GM11168 (cell line): ENCODE data around the gene RAG2.

Experiments
- in situ Hi-C: fragments of 300-500 bp; cut with MboI; formaldehyde crosslinking; loops from one replicate; pipeline ENCODE4 v1.12.0; 2022; ENCODE audit warnings: low sequenced_read_pairs; ENCODE audit not compliant: unreplicated experiment

RAG2 gene

DNA sequence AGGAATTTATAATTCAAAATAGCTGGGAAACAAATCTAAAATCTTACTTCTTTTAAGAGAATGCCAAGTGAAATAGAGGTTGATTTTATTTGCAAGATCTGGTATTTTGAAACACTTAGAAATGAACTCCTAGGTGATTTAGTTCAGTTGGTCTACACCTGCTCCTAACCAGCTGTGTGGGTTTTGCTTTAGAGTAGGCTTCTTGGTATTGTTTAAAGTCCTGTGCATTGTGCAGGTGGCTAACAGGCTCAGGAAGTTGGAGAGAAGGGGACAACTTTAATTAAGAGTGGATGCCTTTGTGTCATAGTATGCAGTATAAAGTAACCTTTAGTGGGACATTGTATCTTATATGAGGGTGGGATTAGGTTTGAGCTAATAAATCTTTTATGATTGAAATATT lies 4.1 kb upstream of the RAG2 start:
- in situ Hi-C loops, result no loop called here

DNA sequence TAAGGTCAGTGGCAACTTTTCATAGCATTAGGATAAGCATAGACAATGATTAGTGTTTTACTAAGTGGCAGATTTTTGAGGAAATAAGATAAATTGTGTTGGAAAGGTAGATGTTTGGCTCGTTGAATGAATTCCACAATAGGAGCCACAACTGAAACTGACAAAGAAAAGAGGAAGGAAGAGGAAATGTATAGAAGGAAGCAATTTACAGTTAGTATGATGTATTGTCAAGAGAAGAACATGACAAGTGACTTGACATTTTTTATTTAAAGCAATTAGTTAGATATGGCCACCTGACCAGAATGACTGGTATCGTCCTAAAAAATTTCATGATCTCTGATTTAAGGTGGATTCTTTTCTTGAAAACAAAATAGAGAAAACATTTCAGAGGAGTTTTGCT lies 3.1 kb upstream of the RAG2 start:
- in situ Hi-C loops, result no loop called here

DNA sequence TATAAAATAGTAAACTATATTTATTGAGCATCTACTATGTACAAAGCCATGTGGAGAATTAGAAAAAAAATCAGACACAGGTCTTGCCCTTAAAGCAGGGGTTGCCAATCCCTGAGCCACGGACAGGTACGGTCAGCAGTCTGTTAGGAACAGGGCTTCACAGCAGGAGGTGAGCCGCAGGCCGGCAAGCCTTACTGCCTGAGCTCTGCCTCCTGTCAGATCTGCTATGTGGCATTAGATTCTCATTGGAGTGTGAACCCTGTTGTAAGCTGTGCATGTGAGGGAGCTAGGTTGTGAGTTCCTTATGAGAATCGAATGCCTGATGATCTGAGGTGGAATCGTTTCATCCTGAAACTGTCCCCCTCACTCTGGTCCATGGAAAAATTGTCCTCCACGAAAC lies 2.1 kb upstream of the RAG2 start:
- in situ Hi-C loops, result no loop called here

DNA sequence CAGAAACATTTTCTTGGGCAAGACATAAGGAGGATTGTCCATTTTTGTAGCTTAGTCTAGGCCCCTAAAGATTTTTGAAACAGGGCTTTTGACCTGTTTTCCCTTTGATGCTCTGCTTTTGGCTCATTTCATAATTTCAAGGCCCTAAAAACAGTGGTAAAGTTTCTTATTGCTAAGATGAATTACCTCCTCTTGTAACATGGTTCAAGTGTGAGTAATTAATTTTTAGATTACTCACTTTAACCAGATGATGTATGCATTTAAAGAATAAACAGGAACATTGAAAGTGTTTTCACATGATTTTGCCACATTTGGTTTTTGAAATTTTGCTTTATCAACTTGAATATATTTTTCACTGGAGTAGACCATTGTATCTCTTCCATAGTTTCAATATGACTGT lies 1.2 kb downstream of the RAG2 start:
- in situ Hi-C loops, result no loop called here

DNA sequence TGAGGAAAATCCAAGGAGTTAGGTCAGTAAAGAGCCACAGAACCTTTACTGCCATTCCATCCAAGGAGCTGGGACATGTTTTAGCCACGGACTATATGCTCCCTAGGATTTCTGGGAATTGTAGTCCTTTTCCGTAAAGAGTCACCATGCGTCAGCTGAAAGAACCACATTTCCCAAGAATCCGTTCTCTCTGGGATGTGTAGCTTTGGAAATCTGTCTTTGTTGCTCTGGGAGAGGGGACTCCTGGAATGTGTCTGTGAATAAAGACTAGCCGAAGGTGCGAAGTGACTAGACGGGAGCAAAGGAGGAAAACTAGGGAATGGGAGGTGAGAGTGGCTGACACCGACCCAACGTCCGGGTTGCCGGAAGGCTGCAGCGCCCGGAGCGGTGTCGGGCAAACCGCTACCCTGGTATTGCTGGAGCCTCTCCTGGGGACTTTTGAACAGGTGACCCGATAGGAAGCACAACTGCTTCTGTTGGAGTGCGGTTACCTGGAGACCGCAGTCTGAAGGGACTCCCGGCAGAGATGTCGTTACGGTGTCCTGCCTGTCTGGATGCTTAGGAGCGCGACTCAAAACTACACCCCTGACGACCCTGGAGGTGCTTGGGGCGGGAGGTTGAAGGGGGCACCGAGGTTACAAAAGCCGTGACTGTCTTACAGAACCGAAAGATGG lies 3.6 kb downstream of the RAG2 start, which contains the start of gene IFTAP:
IFTAP (plus strand) TSS at position 187 of the 674 bp plus-strand sequence. CDS start 15,602 bp downstream, outside the sequence.
- in situ Hi-C loops, result no loop called here

DNA sequence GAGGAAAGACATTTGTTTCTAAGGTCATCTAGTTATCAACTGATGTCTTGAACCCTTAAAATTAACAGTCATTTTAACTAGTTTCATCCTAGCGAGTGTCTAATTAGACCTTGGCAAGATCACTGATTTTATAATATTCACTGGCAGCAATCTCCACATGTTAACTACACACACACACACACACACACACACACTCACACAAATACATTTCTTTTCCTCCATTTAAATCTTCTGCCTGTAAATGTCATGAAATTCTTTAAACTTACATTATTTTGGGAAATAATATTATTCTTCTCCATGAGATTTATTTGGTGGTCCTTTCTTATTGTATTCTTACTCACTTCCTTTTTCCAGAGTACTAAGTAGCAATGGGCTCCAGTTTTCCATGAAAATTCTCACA lies 6.6 kb downstream of the RAG2 start:
- in situ Hi-C loops, result no loop called here

DNA sequence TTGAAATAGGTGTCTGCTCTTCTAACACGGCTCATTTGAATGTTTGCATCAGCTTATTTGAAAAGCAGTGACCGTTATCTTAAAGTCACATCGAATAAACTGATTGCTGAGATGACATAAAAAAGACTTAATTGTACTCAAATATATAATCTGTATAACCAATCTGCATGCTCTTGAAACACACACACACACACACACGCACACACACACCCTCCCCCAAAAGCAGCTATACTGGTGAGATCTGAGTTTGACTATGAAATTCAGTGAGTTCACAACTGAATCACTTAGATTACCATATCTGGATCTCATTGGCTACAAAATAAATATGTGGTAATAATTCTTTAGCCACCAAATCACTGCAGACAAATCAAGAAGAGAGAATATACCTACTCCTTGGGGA lies 7.5 kb downstream of the RAG2 start:
- in situ Hi-C loops, result no loop called here

DNA sequence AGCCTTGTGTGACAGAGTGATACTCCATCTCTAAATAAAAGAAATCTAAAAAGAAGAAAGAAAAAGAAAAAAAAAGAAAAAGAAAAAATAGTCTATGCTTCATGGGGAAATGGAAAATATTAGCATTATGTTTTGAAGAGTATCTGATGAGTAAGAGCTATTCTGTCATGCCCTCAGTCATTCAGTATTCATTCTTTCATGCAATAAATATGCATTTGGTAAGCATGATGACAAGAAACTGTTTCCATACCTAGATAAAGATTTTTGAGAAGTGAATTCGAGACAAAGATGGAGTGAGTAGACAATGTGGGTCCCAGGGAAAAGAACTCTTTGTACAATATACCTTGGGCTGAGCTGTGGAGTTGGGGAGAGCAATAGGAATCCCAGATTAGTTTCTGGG lies 9.9 kb downstream of the RAG2 start:
- in situ Hi-C loops, result no loop called here

DNA sequence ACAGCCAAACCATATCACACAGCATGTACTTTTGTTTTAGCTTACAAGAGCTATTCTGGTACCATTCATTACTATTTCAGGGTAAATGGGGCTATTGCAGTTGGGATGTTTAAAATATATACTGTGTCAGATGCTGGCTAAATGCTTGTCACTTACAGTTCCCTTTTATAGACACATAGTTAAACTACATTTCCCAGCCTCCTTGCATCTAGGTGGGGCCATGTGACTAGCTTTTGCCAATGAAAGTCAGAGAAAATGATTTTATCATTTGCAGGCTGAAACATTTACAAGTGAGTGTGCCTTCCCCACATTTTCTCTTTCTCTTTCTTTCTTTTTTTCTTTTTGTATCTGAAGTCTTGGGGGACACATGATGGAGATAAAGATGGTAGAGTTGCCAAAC lies 11.5 kb downstream of the RAG2 start:
- in situ Hi-C loops, result no loop called here

DNA sequence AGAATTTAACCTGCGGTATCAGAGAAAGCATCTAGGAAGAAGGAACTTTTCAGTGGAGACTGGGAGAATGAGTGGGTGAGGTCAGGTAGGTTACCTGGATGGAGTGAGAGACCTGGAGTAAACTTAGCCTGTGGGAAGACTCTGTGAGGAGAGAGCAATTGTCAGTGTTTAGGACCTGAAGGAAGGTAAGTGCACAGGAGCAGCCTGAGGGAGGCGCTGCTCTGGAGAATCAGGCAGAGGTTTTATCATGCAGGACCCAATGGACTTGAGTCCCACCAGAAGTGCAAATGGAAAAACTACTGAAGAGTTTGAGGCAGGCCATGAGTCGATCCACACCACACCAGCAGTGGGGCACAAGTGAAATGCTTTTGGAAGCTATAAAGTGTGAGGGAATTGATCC lies 14.4 kb downstream of the RAG2 start:
- in situ Hi-C loops, result no loop called here

DNA sequence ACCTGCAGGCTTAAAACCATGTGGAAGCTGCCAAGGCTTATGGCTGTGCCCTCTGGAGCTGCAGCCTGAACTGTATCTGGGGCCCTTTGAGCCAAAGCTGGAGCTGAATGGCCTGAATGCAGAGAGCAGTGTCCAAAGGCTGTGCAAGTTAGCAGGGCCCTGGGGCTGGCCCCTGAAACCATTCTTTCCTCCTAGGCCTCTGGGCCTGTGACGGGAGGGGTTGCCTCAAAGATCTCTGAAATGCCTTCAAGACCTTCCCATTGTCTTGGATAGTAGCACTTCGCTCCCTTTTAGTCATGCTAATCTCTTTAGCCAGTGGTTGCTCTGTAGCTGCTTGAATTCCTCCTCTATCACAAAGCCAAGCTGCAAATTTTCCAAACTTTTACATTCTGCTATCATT lies 16.5 kb downstream of the RAG2 start:
- in situ Hi-C loops, result no loop called here

DNA sequence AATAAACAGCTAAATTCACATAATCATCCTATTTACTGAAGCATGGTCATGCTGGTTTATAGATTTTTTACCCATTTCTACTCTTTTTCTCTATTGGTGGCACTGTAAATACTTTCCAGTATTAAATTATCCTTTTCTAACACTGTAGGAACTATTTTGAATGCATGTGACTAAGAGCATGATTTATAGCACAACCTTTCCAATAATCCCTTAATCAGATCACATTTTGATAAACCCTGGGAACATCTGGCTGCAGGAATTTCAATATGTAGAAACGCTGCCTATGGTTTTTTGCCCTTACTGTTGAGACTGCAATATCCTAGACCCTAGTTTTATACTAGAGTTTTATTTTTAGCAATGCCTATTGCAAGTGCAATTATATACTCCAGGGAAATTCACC lies 19.6 kb downstream of the RAG2 start:
- in situ Hi-C loops, result no loop called here

DNA sequence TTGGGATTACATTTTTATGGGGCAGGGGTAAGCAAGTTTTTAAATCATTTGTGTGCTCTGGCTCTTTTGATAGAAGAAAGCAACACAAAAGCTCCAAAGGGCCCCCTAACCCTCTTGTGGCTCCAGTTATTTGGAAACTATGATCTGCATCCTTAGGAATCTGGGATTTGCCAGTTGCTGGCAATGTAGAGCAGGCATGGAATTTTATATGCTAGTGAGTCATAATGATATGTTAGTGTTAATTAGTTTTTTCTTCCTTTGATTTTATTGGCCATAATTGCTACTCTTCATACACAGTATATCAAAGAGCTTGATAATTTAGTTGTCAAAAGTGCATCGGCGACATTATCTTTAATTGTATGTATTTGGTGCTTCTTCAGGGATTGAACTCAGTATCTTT lies 20.2 kb downstream of the RAG2 start:
- in situ Hi-C loops, result no loop called here

DNA sequence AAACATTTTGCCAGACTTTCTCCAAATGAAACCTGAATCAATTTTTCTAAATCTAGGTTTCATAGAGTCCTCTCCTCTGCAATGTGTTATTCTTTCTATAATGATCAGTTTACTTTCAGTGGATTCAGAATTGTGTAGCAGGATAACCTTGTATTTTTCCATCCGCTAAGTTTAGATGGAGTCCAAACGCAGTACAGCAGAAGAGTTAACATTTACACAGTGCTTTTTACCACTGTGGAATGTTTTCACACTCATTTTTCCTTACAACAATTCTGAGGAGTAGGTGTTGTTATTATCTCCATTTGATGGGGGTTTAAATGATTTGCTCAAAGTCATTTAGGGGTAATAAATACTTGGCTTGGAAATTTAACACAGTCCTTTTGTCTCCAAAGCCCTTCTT lies 20.7 kb downstream of the RAG2 start:
- in situ Hi-C loops, result no loop called here

DNA sequence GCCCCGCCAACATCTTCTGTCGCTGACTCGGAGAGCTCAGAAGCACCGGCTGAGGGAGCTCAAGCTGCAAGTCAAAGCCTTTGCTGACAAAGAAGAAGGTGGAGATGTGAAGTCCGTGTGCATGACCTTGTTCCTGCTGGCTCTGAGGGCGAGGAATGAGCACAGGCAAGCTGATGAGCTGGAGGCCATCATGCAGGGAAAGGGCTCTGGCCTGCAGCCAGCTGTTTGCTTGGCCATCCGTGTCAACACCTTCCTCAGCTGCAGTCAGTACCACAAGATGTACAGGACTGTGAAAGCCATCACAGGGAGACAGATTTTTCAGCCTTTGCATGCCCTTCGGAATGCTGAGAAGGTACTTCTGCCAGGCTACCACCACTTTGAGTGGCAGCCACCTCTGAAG lies 23.6 kb downstream of the RAG2 start:
- in situ Hi-C loops, result no loop called here

DNA sequence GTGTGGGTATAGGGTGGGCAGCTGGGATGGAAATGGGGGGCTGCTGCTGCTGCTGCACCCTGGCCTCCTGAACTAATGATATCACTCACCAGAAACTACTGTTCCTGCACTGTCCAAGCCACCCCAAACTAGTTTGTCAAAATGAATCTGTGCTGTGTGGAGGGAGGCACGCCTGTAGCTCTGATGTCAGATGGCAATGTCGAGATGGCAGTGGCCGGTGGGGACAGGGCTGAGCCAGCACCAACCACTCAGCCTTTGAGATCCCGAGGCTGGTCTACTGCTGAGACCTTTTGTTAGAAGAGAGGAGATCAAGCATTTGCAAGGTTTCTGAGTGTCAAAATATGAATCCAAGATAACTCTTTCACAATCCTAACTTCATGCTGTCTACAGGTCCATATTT lies 28.9 kb downstream of the RAG2 start:
- in situ Hi-C loops, result loop anchor here (10.0 kb wide), 1 partner anchor 176 kb away; no protein-coding TSS in a partner anchor

DNA sequence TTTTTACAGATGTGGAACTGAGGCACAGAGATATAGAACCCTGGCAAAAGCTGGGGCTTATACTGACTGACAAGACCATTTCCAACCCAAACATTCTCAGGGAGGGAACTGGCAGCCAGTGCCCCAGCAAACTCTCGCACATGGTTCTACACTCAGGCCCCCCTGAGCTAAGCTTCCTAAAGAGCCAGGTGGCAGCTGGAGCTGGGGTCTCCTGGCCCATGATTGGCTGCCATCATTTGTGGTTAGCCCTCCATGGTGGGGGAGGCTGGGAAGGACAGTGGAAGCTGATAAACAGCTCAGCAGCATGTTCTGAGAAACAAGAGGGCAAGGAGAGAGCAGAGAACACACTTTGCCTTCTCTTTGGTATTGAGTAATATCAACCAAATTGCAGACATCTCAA lies 30.3 kb downstream of the RAG2 start, which contains the start of gene RAG1:
RAG1 (plus strand) TSS at position 314 of the 400 bp plus-strand sequence. CDS start 5,298 bp downstream, outside the sequence.
- in situ Hi-C loops, result loop anchor here (10.0 kb wide), 1 partner anchor 177 kb away; no protein-coding TSS in a partner anchor

DNA sequence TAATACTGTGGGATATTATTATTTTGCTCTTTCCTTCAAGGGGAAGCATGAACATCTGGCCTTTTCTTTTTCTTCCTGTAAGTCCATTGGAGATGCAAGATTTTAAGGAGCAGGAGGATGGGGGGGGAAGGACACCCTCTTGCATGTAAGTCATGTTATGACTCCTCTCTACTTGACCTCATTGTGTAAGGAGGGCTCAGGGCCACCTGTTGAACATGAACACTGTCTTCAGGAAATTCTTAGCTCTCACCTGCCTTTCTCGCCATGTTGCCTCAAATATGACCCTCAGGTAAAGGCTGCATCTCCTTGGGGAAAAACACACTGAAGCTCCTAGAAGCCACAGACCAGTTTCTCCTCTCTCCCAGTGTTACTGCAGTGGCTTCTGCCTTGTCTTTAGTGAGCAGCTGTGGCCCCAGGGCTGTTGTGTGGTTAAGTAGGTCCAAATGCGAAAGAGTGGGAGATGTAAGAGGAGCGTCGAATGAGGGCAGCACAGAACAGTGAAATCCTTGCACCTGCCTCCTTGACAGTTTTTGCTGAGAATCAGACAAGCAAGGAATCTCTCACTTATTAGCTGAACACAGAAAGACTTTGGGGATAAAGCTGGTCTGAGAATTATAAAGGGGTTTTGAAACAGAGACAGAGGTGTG lies 31.5 kb downstream of the RAG2 start:
- in situ Hi-C loops, result loop anchor here (10.0 kb wide), 1 partner anchor 178 kb away; no protein-coding TSS in a partner anchor

DNA sequence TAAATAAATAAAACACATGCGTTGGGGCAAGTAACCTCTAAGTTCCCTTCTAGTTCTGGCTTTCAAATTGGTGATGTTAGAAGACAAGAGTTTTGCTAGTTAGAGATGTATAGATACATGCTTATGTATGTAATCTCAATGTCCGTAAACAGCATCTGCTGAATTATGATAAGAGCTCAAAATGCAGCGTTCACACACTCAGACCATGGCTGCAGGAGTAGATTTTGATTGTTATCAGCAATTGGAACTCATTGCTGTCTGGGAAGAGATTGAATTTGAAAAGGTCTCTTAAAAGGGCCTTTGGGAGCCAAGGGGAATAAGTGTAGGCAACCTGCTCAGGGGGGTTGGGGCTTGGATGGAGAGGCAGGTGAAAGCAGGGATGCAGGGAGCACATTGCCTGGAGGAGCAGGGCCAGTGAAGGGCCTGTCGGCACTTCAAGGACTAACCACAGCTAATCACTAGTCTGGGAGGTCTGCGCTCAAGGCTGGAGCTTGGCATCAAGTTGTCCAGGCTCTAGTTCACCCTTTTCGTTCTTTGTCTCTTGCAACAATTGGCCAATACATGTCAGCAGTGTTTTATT lies 32.9 kb downstream of the RAG2 start:
- in situ Hi-C loops, result loop anchor here (10.0 kb wide), 1 partner anchor 180 kb away; no protein-coding TSS in a partner anchor

DNA sequence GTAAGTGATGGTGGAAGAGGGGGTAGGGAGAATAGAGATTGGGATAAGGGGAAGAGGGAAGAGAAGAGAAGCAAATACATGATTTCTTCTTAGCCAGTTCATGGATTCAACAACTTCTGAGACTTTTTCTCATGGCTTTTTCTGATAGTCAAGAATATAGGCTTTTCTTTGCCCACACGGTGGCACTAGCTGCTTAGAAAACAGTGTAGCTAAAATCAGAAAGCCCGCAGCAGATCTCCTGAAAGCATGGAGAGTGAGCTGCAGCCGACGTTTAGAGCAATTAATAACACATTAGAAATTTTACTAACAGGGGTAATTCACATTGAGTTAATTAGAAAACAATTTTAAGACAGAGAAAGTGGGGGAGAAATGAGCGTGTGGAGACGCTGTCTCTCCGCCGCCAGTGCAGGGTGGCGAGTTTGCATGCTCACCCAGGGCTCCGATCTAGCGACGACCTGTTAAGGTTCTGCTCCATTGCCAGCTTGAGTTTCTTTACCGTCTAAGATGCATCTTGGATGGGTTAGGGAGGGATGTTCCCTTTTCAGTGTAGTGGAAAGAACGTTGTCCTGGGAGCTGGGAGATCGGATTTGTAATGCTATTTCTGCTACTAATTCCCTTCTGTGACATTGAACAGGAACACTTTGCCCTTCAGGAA lies 33.5 kb downstream of the RAG2 start:
- in situ Hi-C loops, result loop anchor here (5.0 to 10.0 kb wide), 2 partner anchors 103 to 180 kb away; no protein-coding TSS in a partner anchor
